Femur (tissue), 1 donor: ENCODE data around the gene BAZ1B.
"Not testable (repeated sequence)": the region's sequence is repeated elsewhere in the genome, so short reads cannot be mapped to it uniquely, and the experiment has no call there.

Experiments
- DNase-seq: peaks from one replicate; pipeline ENCODE4 v3.0.0-alpha.2; 2017

BAZ1B gene

GRCh38 chr7:73541722-73542121 lies 19.6 kb upstream of the BAZ1B start:
- no peak for DNase-seq

GRCh38 chr7:73539709-73540108 lies 17.6 kb upstream of the BAZ1B start:
- no peak for DNase-seq

GRCh38 chr7:73538510-73538909 lies 16.4 kb upstream of the BAZ1B start:
- not testable (repeated sequence) for DNase-seq

GRCh38 chr7:73537051-73537450 lies 15.0 kb upstream of the BAZ1B start:
- DNase-seq: no peak

GRCh38 chr7:73536479-73536878 lies 14.4 kb upstream of the BAZ1B start:
- DNase-seq: no peak

GRCh38 chr7:73535918-73536317 lies 13.8 kb upstream of the BAZ1B start:
- DNase-seq: not testable (repeated sequence)

- DNase-seq: no peak
Observed at GRCh38 chr7:73533742-73534141, 11.6 kb upstream of the BAZ1B start.

- DNase-seq: no peak
Observed at GRCh38 chr7:73532224-73532623, 10.1 kb upstream of the BAZ1B start.

- no peak for DNase-seq
Observed at GRCh38 chr7:73530800-73531199, 8.7 kb upstream of the BAZ1B start.

GRCh38 chr7:73526896-73527821 lies 5.1 kb upstream of the BAZ1B start:
- DNase-seq: no peak

GRCh38 chr7:73526158-73526494 lies 4.0 kb upstream of the BAZ1B start:
- not testable (repeated sequence) for DNase-seq

GRCh38 chr7:73521636-73522104 lies 423 bp downstream of the BAZ1B start:
- DNase-seq: no peak

GRCh38 chr7:73520673-73521635 lies 1.1 kb downstream of the BAZ1B start:
- DNase-seq: no peak

GRCh38 chr7:73519867-73520672 lies 2.0 kb downstream of the BAZ1B start:
- DNase-seq: no peak

- no peak for DNase-seq
Observed at GRCh38 chr7:73518470-73518869, 3.6 kb downstream of the BAZ1B start.

GRCh38 chr7:73517241-73517995 lies 4.7 kb downstream of the BAZ1B start:
- DNase-seq: no peak

- no peak for DNase-seq
Observed at GRCh38 chr7:73515178-73515577, 6.9 kb downstream of the BAZ1B start.

GRCh38 chr7:73512018-73512780 lies 9.9 kb downstream of the BAZ1B start:
- DNase-seq: no peak

- DNase-seq: no peak
Observed at GRCh38 chr7:73509463-73509862, 12.6 kb downstream of the BAZ1B start.

GRCh38 chr7:73507556-73507955 lies 14.5 kb downstream of the BAZ1B start:
- DNase-seq: no peak

- no peak for DNase-seq
Observed at GRCh38 chr7:73504920-73505319, 17.2 kb downstream of the BAZ1B start.
